GM23338 (cell line): ENCODE data around the gene INO80C. TPM values are rescaled to one million over a fixed set of nuclear protein-coding genes. Genes with fewer than 3 reads are reported as not detected.

Experiments used
- ATAC-seq: fragments of 200-7000 bp; cut with Tn5 transposase; 3 replicates; pipeline ENCODE4 v1.9.1; 2020
- DNase-seq: peaks from one replicate; pipeline ENCODE4 v3.0.0-alpha.2; 2015; ENCODE audit warnings: low spot score
- H2AFZ ChIP-seq: fragments of 200-600 bp; sonication (generic); 2 replicates; pipeline ENCODE4 v1.8.0; 2016; ENCODE audit warnings: antibody characterized with exemption, mild to moderate bottlenecking, moderate library complexity
- H3F3A ChIP-seq: fragments of 200-600 bp; sonication (generic); replicated peaks from 2 replicates; pipeline ENCODE4 v1.8.0; 2017; ENCODE audit warnings: antibody characterized with exemption, mixed run types, low read depth
- H3K27ac ChIP-seq: fragments of 200-600 bp; sonication (generic); 2 replicates; pipeline ENCODE4 v1.6.1; 2016; ENCODE audit warnings: low read depth
- H3K27me3 ChIP-seq: fragments of 200-600 bp; sonication (generic); 2 replicates; pipeline ENCODE4 v1.8.0; 2016; ENCODE audit warnings: mild to moderate bottlenecking, mixed run types, moderate library complexity; ENCODE audit not compliant: insufficient read depth
- H3K36me3 ChIP-seq: fragments of 200-600 bp; sonication (generic); 2 replicates; pipeline ENCODE4 v1.8.0; 2016; ENCODE audit warnings: mild to moderate bottlenecking; ENCODE audit not compliant: insufficient read depth
- H3K4me1 ChIP-seq: fragments of 200-600 bp; sonication (generic); 2 replicates; pipeline ENCODE4 v1.8.0; 2016; ENCODE audit warnings: mild to moderate bottlenecking, moderate library complexity; ENCODE audit not compliant: insufficient read depth
- H3K4me2 ChIP-seq: fragments of 200-600 bp; sonication (generic); 2 replicates; pipeline ENCODE4 v1.7.1; 2017; ENCODE audit warnings: mixed run types
- H3K4me3 ChIP-seq: fragments of 200-600 bp; sonication (generic); 2 replicates; pipeline ENCODE4 v1.6.1; 2016; ENCODE audit warnings: mixed run types
- H3K79me2 ChIP-seq: fragments of 200-600 bp; sonication (generic); replicated peaks from 2 replicates; pipeline ENCODE4 v1.8.0; 2017; ENCODE audit warnings: mild to moderate bottlenecking; ENCODE audit not compliant: insufficient read depth
- H3K9me2 ChIP-seq: fragments of 200-600 bp; sonication (generic); 2 replicates; pipeline ENCODE4 v1.8.0; 2017; ENCODE audit not compliant: insufficient read depth
- H4K20me1 ChIP-seq: fragments of 200-600 bp; sonication (generic); replicated peaks from 2 replicates; pipeline ENCODE4 v1.8.0; 2017; ENCODE audit warnings: mild to moderate bottlenecking; ENCODE audit not compliant: insufficient read depth
- H3K27ac Mint-ChIP-seq: 2 replicates; pipeline ENCODE4 v1.8.0; 2020; ENCODE audit warnings: inconsistent platforms, mild to moderate bottlenecking, moderate library complexity, mixed read lengths
- H3K27me3 Mint-ChIP-seq: 3 replicates; pipeline ENCODE4 v1.8.0; 2022; ENCODE audit warnings: low read depth, mild to moderate bottlenecking, moderate library complexity, mixed read lengths, inconsistent platforms; ENCODE audit not compliant: insufficient read depth, poor library complexity
- H3K36me3 Mint-ChIP-seq: 3 replicates; pipeline ENCODE4 v1.8.0; 2021; ENCODE audit warnings: low read depth, mild to moderate bottlenecking, inconsistent platforms, moderate library complexity, mixed read lengths
- H3K4me1 Mint-ChIP-seq: 3 replicates; pipeline ENCODE4 v1.8.0; 2020; ENCODE audit warnings: mild to moderate bottlenecking, inconsistent platforms, mixed read lengths
- H3K4me3 Mint-ChIP-seq: 3 replicates; pipeline ENCODE4 v1.8.0; 2021; ENCODE audit warnings: moderate library complexity, mild to moderate bottlenecking, inconsistent platforms, mixed read lengths
- H3K9me3 Mint-ChIP-seq: 3 replicates; pipeline ENCODE4 v1.8.0; 2020; ENCODE audit warnings: moderate library complexity, mild to moderate bottlenecking, inconsistent platforms, mixed read lengths
- JUNB ChIP-seq: IDR thresholded peaks from one replicate; pipeline ENCODE4 v1.6.1; 2016; ENCODE audit warnings: antibody characterized with exemption; ENCODE audit not compliant: unreplicated experiment
- NANOG ChIP-seq: IDR thresholded peaks from 2 replicates; pipeline ENCODE4 v1.6.1; 2016; ENCODE audit warnings: antibody characterized with exemption, borderline replicate concordance
- POLR2AphosphoS5 ChIP-seq: IDR thresholded peaks from 2 replicates; pipeline ENCODE4 v1.6.1; 2016; ENCODE audit warnings: antibody characterized with exemption, low read depth
- STAT1 ChIP-seq: IDR thresholded peaks from one replicate; pipeline ENCODE4 v1.6.1; 2016; ENCODE audit warnings: antibody characterized with exemption; ENCODE audit not compliant: unreplicated experiment
- ZNF114 ChIP-seq: fragments of 250-450 bp; sonication (Bioruptor Pico); IDR thresholded peaks from 2 replicates; pipeline ENCODE4 v1.5.0; 2020; ENCODE audit warnings: mild to moderate bottlenecking, moderate library complexity
- polyA plus RNA-seq: library from polyadenylated mRNA; unstranded; fragments of >200 nt; fragmentation: Nextera tagmentation; extraction: Ambion mirVana; gene quantifications from 2 replicates; pipeline ENCODE4 v1.2.1, GENCODE V29; 2016
- total RNA-seq: library from RNA; depleted of rRNA; stranded (reverse); fragments of >200 nt; shearing (Covaris generic); gene quantifications from 2 replicates; pipeline ENCODE4 v1.2.3, GENCODE V29; 2014
- TF ChIP-seq, protein P1 (sequence below): IDR thresholded peaks from one replicate; pipeline ENCODE4 v1.6.1; 2018; ENCODE audit warnings: antibody characterized with exemption; ENCODE audit not compliant: unreplicated experiment
- TF ChIP-seq, protein P2 (sequence below): fragments of 250-450 bp; sonication (Bioruptor Pico); IDR thresholded peaks from 2 replicates; pipeline ENCODE4 v1.5.0; 2020; ENCODE audit warnings: mild to moderate bottlenecking, moderate library complexity
- TF ChIP-seq, protein P3 (sequence below), 2 experiments: fragments of 200-600 bp in 1 of 2; sonication (generic) in 1 of 2; conservative IDR thresholded peaks; 2 replicates each; pipeline versions ENCODE4 v1.5.1 to v1.6.1; 2016 to 2017; ENCODE audit warnings: antibody characterized with exemption in 2 of 2, low read depth in 2 of 2, mild to moderate bottlenecking in 2 of 2, moderate library complexity in 1 of 2

The INO80C gene
- total and polyA plus RNA-seq, 2 experiments from 2014 or later, result 16.3 to 52.3 TPM

- H2AFZ ChIP-seq, result no peak overlapping the region
- no peak for DNase-seq
- H3K79me2 ChIP-seq, result no peaks in the 10 kb centered on the region
- H3F3A ChIP-seq, result no peaks in the 10 kb centered on the region
- H3K4me3 Mint-ChIP-seq, result no peak overlapping the region
- no peaks in the 10 kb centered on the region for H3K27me3 ChIP-seq
- TF ChIP-seq STAT1, result no peak
- no peak for TF ChIP-seq JUNB
- no peak for TF ChIP-seq POLR2AphosphoS5
- no peak for TF ChIP-seq ZNF114 (CRISPR knock-in tag)
- TF ChIP-seq, protein P1, sequence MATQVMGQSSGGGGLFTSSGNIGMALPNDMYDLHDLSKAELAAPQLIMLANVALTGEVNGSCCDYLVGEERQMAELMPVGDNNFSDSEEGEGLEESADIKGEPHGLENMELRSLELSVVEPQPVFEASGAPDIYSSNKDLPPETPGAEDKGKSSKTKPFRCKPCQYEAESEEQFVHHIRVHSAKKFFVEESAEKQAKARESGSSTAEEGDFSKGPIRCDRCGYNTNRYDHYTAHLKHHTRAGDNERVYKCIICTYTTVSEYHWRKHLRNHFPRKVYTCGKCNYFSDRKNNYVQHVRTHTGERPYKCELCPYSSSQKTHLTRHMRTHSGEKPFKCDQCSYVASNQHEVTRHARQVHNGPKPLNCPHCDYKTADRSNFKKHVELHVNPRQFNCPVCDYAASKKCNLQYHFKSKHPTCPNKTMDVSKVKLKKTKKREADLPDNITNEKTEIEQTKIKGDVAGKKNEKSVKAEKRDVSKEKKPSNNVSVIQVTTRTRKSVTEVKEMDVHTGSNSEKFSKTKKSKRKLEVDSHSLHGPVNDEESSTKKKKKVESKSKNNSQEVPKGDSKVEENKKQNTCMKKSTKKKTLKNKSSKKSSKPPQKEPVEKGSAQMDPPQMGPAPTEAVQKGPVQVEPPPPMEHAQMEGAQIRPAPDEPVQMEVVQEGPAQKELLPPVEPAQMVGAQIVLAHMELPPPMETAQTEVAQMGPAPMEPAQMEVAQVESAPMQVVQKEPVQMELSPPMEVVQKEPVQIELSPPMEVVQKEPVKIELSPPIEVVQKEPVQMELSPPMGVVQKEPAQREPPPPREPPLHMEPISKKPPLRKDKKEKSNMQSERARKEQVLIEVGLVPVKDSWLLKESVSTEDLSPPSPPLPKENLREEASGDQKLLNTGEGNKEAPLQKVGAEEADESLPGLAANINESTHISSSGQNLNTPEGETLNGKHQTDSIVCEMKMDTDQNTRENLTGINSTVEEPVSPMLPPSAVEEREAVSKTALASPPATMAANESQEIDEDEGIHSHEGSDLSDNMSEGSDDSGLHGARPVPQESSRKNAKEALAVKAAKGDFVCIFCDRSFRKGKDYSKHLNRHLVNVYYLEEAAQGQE, result no peak
- TF ChIP-seq NANOG, result no peak
- TF ChIP-seq, protein P2, sequence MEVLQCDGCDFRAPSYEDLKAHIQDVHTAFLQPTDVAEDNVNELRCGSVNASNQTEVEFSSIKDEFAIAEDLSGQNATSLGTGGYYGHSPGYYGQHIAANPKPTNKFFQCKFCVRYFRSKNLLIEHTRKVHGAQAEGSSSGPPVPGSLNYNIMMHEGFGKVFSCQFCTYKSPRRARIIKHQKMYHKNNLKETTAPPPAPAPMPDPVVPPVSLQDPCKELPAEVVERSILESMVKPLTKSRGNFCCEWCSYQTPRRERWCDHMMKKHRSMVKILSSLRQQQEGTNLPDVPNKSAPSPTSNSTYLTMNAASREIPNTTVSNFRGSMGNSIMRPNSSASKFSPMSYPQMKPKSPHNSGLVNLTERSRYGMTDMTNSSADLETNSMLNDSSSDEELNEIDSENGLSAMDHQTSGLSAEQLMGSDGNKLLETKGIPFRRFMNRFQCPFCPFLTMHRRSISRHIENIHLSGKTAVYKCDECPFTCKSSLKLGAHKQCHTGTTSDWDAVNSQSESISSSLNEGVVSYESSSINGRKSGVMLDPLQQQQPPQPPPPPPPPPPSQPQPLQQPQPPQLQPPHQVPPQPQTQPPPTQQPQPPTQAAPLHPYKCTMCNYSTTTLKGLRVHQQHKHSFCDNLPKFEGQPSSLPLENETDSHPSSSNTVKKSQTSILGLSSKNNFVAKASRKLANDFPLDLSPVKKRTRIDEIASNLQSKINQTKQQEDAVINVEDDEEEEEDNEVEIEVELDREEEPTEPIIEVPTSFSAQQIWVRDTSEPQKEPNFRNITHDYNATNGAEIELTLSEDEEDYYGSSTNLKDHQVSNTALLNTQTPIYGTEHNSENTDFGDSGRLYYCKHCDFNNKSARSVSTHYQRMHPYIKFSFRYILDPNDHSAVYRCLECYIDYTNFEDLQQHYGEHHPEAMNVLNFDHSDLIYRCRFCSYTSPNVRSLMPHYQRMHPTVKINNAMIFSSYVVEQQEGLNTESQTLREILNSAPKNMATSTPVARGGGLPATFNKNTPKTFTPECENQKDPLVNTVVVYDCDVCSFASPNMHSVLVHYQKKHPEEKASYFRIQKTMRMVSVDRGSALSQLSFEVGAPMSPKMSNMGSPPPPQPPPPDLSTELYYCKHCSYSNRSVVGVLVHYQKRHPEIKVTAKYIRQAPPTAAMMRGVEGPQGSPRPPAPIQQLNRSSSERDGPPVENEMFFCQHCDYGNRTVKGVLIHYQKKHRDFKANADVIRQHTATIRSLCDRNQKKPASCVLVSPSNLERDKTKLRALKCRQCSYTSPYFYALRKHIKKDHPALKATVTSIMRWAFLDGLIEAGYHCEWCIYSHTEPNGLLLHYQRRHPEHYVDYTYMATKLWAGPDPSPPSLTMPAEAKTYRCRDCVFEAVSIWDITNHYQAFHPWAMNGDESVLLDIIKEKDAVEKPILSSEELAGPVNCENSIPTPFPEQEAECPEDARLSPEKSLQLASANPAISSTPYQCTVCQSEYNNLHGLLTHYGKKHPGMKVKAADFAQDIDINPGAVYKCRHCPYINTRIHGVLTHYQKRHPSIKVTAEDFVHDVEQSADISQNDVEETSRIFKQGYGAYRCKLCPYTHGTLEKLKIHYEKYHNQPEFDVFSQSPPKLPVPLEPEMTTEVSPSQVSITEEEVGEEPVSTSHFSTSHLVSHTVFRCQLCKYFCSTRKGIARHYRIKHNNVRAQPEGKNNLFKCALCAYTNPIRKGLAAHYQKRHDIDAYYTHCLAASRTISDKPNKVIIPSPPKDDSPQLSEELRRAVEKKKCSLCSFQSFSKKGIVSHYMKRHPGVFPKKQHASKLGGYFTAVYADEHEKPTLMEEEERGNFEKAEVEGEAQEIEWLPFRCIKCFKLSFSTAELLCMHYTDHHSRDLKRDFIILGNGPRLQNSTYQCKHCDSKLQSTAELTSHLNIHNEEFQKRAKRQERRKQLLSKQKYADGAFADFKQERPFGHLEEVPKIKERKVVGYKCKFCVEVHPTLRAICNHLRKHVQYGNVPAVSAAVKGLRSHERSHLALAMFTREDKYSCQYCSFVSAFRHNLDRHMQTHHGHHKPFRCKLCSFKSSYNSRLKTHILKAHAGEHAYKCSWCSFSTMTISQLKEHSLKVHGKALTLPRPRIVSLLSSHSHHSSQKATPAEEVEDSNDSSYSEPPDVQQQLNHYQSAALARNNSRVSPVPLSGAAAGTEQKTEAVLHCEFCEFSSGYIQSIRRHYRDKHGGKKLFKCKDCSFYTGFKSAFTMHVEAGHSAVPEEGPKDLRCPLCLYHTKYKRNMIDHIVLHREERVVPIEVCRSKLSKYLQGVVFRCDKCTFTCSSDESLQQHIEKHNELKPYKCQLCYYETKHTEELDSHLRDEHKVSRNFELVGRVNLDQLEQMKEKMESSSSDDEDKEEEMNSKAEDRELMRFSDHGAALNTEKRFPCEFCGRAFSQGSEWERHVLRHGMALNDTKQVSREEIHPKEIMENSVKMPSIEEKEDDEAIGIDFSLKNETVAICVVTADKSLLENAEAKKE (CRISPR knock-in tag), result no peak
- TF ChIP-seq, protein P3, sequence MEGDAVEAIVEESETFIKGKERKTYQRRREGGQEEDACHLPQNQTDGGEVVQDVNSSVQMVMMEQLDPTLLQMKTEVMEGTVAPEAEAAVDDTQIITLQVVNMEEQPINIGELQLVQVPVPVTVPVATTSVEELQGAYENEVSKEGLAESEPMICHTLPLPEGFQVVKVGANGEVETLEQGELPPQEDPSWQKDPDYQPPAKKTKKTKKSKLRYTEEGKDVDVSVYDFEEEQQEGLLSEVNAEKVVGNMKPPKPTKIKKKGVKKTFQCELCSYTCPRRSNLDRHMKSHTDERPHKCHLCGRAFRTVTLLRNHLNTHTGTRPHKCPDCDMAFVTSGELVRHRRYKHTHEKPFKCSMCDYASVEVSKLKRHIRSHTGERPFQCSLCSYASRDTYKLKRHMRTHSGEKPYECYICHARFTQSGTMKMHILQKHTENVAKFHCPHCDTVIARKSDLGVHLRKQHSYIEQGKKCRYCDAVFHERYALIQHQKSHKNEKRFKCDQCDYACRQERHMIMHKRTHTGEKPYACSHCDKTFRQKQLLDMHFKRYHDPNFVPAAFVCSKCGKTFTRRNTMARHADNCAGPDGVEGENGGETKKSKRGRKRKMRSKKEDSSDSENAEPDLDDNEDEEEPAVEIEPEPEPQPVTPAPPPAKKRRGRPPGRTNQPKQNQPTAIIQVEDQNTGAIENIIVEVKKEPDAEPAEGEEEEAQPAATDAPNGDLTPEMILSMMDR (conservative IDR thresholded peaks at IDR 0.05; ENCODE audit: low read depth in 2 of 2), result no peak
- peaks cover 15% of the 10 kb centered on the region for H3K4me1 ChIP-seq
- no peak overlapping the region for H3K27ac ChIP-seq
- H3K27me3 Mint-ChIP-seq, result peaks cover 3% of the 10 kb centered on the region
- no peaks in the 10 kb centered on the region for H3K36me3 Mint-ChIP-seq
- H3K9me2 ChIP-seq, result peaks cover 6% of the 10 kb centered on the region; the same call in 1 of the 2 replicates
- H3K4me3 ChIP-seq, result no peak overlapping the region
- H4K20me1 ChIP-seq, result no peaks in the 10 kb centered on the region
- no peaks in the 10 kb centered on the region for H3K9me3 Mint-ChIP-seq
- no peak for ATAC-seq
- peaks cover 25% of the 10 kb centered on the region for H3K4me1 Mint-ChIP-seq
- H3K27ac Mint-ChIP-seq, result no peak overlapping the region
- H3K4me2 ChIP-seq, result no peak overlapping the region
- no peaks in the 10 kb centered on the region for H3K36me3 ChIP-seq
Observed at GRCh38 chr18:35460736-35461161, 37.0 kb downstream of the INO80C start.
